ACHN (cell line): Measurements from ENCODE around the gene HOXC4.
"Not testable (repeated sequence)": the region's sequence is repeated elsewhere in the genome, so short reads cannot be mapped to it uniquely, and the experiment has no call there.

ENCODE experiments used
- DNase-seq: peaks from one replicate; pipeline ENCODE4 v3.0.0-alpha.2; 2015
- in situ Hi-C: cut with HindIII; loops from 2 replicates; pipeline ENCODE4 v1.10.0; 2017; ENCODE audit warnings: low sequenced_read_pairs, low pct_ligation_motif_present, low pct_unique_long_range_greater_than_20kb

HOXC4 gene

DNA sequence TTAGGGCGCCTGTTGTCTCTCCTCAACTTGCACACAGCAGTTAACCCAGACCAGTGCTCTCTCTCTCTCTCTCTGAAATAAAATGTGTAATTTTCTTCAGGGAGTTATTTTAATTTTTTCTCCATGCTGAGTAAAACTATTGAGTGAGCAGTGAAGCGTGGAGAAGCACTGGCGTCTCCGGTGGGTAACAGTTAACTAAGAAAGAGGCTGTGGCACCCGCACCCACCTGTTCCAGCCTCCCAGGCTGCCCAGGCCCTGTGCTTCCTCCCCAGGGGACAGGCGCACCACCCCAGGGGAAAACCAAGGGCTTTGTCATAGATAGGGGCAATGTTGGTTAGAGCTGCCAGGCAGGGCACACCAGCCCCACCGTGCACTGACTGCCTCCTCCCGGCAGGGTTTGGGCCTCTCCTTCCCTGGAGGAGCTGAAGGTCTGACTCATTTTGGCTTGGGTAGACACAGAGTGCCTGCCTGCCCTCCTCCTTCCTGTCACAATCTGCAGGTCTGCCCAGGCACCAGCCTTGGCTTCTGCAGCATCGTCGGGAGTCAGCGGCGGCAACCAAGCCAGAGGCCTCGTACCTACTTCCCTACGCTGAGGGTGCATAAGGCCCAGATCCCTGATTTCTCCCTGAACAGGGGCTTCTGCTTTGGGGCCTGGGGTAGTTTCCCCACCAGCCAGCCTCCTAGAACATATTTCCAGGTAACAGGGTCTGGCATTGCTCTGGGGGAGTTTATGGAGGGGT is 16.8 kb upstream of the HOXC4 start:
- in situ Hi-C loops: no loop called here
- DNase-seq: peak; percentile 97

DNA sequence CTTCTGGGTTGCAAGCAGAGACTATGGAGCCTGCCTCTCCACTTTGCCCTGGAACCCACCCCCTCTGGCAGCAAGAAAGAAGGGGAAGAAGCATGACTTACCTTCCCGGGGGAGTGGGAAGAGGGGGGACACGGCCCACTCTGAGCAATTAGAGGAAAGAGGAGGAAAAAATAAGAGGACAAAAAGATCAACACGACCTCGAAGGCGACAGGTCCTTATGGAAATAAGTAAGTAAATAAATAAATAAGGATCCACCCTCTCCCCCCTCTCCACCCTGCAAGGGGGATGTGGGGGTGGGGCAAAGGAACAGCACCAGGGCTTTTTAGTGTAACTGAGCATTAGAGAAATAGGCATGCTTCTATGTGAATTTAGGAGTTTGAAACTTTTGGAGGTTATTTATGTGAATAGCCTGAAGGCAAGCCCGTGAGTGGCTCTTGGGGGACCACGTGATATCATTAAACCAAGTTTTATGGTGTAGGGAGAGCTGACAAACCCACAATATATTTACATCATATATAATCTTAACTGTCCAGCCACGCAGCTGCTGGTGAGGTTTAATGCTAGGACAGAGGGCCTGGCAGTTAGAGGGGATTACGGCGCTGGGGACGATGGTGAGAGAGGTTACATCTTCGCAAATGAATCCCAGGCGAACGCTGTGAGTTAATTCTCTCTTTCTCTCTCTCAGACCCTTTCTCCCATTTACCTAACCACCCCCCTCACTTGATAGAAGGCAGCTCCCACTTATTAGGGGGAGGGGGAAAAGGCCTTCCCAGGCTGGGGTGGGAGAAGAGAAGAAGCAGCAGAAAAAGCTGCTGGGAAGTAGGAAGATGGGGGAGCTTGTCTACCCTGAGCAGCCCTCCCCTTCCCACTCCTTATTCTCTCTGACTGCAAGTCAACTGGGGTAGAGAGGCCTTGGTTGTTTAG is 16.0 kb upstream of the HOXC4 start:
- in situ Hi-C loops: no loop called here

DNA sequence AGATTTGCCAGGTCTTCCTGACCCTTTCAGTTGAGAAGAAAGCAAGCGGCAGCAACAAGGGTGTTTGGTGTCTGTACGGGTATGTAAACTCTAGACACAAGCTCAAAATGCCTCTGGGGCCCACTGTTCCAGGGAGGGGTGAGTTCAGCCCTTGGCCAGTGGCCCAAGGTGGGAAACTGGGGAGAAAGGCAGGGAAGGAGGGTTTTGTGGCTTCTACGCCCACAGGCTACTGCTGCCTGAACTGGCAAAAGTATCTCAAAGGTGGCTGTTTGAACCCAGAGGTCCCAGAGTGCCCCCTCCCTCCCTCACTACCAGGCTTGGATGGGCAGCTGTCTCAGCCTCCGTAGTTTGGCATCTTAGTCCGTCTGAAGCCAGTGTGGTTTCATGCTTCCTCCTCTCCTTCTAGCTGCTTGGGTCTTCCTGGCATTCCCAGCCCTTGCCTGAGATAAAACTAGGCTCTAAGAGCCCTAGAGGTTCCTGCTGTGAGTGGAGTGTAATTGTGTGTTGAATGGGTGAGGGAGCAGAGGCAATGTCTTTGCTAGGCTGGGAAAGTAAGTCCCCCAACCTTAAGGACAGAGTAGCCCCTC is 15.3 kb upstream of the HOXC4 start:
- in situ Hi-C loops: no loop called here
- DNase-seq: no peak

More for the DNA sequence above, 16.0 kb upstream of the HOXC4 start:
- DNase-seq: no peak

DNA sequence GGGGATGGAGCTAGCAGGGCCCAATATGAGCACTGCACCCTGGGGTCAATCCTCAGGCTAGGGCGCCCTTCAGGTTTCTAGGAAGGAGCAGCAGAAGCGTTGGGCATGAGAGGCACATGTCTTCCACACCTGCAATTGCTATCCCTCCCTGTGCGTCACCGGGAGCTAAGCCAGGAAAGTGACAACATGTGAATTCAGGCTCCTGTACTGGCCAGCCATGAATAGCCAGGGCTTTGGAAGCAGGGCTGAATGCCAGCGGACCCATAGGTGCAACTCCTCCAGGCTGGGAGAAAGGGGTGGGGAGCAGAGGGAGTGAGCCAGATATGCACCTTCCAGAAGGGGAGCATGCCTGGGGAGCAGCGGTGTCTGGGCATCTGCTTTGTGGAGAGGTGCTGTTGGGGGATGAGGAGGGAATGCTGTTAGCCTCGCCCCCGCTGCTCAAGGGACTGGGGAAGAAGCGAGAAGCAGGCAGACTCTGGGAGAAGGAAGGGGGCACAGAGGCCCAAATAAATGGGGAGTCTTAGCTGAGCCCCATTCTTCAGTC is 14.7 kb upstream of the HOXC4 start:
- DNase-seq: no peak
- in situ Hi-C loops: no loop called here

DNA sequence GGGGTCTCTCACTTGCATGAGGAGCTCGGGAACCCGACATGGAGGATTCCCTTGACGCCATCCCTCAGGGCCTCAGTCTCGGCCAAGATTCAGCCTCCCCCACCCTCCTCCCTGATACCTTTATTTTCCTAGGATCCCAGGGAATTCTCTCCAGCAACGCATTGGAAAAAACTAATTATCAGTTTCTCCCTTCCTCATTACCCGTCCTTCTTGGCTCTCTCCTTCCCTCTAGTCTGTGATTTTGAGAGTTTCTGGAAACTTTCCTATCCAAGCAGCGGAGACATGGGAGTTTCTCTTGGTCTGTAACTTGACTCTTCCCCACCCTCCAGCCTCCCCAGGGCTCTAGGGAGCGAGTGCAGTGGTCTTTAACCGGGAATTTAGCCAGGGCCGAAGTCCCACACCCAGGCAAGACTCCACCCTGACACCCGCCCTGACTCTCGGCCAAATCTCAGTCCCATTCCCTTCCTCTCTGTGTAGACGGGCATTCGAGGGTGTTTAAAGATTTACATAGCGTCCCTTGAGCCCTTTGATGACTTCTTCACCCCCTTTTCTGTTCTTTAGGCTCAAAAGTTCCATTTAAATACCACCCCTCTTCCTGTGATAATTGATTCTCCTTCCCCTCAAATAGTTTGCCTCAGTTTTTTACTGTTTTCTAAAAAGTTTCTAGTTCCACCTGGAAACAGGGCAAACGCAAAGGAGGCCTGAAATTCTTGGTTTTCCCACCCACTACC is 14.1 kb upstream of the HOXC4 start:
- no peak for DNase-seq
- in situ Hi-C loops: no loop called here

DNA sequence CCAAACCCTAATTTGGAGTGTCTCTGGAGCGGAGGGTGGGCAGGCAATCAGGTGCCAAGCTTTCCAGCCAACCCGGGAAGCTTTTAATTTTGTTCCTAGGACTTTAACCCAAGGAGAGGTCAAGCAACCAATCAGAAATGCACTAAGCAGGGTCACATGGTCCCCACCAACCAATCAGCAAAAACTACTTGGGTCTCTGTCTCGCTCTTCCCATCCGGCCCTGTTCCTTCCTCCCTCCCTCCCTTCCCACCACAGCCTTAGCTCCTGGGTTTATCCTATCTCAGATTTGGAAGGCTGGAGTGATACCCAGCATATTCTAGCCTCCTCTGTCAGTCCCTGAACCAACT is 13.5 kb upstream of the HOXC4 start:
- in situ Hi-C loops: no loop called here
- DNase-seq: peak; percentile 45

DNA sequence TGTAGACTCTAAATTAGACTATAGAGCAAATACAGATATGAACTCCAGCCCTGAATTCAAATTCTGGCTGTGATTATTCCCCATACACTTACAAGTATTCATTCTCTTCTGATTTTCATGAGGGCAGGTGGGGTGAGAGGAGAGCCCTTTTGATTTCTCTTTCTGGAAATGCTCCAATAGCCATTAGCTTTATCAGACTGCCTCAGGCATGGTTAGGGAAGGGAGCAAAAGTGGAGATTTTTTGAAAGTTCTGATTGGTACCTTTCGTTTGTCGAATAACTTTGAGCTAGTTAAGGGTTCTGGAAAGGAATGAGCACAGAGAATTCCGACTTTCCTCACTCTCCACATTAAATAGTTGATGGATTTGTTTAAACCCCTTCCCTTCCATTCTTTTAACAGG is 13.0 kb upstream of the HOXC4 start:
- in situ Hi-C loops: no loop called here
- no peak for DNase-seq

DNA sequence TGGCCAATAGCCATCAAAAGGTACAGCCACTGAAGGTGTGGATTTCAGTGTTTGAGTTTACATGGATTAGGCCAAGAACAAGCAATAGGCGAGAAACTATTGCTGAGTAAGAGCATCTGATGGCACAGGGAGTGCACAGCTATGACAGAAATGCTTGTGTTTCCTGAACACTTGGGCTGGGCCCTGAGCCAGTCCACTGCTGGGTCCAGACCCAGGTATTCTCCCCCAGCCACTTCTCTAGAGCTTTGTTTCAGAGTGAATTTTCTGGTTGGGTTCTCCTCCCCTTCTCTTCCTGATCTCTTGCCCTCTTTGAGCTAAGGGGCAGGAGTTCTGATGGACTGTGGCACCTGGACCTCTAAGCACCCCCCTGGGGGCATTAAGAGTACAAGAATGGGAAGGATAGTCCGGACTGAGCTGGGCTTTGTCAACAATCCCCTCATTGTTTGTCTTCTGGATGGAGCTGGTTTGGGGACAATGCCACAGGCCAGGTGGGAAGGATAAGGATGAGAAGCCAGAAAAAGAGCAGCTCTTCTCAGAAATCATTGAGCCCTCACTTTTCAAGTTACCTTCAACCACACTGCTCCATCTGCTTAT is 12.4 kb upstream of the HOXC4 start:
- no peak for DNase-seq
- in situ Hi-C loops: no loop called here

DNA sequence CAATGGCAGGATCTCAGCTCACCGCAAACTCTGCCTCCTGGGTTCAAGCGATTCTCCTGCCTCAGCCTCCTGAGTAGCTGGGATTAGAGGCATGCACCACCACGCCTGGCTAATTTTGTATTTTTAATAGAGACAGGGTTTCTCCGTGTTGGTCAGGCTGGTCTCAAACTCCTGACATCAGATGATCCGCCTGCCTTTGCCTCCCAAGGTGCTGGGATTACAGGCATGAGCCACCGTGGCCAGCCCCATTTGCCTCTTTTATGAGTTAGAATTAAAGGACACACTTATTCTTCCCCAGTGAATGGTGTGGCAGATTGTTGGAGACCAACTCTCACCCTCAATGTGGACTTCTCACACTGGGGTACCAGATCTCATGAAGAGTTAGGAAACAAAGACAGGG is 11.6 kb upstream of the HOXC4 start:
- DNase-seq, in situ Hi-C loops: not testable (repeated sequence)

DNA sequence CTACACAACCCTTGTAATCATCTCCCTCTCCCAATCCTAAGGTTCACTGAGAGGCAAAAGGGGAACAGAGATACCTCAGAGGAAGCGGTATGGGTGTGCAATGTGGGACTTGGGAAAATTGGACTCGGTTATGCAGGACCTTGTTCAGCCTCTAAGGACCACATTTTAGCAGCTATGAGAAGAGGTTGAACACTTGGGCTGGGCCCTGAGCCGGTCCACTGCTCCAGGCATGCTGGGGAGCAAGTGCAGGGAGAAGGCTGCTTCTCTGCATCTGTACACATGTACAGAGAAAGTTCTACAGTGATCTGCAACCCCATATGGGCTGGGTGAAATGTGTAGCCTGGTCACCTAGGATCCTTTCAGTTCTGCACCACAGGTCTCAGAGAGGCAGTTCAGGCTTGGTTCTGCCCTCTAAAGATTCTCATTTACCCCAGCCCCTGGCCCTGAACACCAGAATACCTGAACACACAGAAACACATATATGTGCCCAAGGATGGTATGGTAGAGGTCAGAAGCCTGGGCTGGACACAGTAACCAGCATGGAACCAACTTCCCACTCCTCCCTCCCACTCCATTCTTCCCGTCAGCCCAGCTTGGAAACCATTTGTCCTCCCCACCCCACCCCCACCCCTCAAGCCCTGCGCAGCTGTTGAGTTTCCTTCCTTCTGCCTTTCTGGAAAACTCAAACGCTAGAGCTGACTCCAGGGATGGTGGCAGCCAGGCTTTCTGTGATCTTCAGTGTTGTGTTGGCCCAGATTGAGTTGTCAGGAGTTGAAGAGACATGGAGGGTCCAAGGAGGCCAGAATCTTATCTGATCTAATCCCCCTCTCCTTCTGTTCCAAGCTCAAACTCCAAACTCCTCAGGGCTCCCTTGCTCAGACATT is 10.4 kb upstream of the HOXC4 start:
- DNase-seq: no peak
- in situ Hi-C loops: no loop called here

DNA sequence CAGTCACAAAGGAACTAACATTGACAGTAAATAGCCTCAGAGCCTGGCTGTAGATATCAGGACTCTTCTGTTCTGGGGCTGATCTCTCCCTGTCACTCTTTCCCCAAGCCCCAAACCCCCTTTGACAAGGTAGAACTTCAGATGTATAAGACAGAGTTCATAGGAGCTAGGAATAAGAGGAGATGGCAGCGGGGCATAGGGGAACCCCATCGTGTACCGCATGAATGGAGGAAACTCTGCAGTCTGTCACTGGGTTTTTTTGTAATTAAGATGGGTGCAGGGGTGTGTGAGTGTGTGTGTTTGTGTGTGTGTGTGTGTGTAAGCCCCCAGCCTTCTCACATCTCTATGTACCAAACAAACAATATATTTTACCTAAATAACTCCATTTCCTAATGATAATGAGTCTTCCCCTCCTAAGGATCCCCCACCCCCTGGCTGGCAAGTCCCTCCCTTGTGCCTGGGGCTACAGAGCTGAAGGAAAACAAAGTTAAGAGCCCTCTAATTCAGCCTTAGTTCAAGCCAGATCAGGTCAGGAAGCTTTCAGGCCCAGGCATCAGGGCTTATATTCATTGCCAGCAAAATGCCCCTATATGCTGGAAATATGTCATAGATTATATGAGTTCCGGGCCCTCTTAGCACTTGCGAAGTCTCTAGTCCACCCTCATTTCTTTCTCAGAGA is 9.1 kb upstream of the HOXC4 start:
- in situ Hi-C loops: no loop called here
- no peak for DNase-seq

DNA sequence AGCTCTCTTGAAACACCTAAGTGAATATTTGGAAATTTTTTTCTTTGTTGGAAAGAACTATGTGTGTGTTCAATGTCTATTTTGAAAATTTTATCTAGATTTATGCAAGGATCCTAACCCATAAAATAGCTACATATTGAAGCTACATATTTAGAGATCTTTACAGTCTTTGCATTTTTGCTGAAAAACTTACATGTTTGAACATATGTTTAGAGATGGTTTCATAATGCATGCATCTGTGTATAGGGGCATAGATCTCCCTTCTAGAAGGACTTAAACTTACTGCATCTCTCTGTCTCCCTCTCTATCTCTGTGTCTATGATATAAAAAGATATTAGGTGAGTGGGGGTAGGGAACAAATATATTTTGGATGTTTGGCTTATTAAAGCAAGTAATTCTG is 8.2 kb upstream of the HOXC4 start:
- DNase-seq: no peak
- in situ Hi-C loops: no loop called here

DNA sequence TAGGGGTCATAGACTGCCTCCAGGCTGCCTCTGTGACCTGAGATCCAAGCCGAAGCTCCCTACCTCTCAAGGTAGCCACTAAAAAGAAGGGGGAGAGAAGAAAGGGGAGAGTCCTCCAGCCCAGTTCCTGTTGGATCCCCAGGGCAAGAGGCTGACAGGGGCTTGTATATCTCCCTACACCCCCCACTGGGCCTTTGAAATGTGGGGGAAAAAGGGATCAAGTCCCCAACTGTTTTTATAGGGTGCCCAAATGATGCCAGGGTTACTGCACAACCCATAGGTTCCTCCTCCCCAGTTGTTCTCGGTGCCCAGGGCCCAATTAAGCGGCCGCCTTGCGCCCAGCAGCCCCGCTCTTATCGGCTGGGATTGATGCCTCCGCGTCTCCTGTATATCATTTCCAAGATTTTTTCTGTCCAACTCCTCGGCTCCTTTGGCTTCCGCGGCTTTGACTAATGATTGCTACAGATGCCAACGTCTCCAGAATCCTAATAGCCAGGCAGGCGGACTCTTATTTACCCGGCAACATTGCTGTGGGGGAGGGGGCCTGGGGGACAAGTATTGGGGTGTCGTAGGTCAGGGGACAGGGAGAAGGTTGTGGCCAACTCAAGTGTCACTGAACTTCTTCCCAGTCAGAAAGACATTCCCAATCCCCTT is 7.6 kb upstream of the HOXC4 start:
- DNase-seq: no peak
- in situ Hi-C loops: no loop called here

DNA sequence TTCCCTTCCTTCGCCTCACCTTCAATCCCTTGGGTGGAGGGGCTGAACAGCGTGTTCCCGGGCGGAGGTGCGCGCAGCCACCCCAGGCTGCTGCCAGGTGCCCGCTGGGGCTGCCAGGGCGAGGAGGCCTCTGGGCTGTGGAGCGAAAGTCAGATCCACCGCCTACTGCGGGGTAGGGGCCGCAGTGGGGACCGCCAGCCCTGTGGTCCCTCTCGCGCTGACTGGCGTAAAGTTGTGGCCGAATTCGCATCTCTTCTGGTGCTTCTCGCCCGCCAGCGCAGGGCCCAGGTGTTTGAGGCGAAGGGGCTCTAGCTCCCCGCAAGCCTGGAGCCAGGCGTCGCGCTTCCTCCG is 6.9 kb upstream of the HOXC4 start:
- in situ Hi-C loops: no loop called here
- DNase-seq: no peak

DNA sequence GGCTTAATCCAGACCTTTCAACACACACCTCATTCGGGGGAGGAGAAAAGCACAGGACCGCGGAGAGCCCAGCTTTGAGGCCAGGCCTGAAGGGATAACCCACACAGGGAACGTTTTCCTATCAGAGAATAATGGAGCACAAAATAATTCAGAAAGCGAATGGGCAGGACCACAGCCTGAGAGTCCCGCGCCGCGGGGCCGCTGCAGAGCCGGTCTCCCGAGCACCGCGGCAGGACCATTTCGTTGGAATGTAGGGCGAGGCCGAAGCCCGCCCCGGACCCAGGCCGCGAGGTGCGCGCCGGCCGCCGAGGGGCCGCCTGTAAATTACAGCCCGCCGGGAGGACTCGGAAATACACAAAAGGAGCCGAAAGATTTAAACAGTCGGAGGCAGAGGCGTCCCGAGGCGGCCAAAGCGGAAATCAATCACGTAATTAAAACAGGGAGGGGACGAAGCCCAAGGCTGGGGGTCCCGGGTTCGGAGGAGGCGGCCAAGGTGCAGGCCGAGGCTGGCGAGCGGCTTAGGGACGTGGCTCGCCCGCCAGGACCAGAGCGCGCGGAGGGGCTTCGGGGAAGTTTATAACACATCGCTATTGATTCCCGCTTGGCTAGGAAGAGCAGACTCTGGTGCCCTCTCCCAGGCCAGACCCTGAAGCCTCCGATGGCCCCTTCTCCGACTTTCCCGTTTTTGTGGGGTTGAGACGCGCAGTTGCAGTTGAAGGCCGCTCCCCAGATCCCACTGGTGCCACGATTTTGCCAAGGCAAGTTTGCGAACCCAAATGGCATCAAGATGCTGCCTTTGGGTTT is 6.3 kb upstream of the HOXC4 start:
- no peak for DNase-seq
- in situ Hi-C loops: no loop called here

DNA sequence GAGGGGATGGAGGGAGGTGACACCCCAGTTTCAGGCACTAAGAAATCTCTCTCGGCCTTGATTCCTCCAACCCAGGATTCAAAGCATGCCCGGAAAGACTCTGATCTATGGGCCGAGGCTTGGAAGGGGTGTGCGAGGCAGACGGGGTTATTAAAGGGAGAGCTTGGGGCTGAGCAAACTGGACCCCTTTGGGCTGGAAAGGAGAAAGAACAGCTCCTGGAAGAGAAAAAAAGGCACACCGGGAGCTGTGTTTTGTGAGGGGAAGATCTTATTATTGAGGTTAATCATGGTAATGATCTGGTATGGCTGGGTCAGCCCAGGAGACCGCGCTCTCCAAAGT is 5.7 kb upstream of the HOXC4 start:
- in situ Hi-C loops: no loop called here
- no peak for DNase-seq
